Upper lobe of right lung (tissue), 1 donor: ENCODE results near the gene LACTB. TPM values are rescaled to one million over a fixed set of nuclear protein-coding genes. Genes with fewer than 3 reads are reported as not detected.
A peak's percentile ranks its signal among the peaks of the same experiment; 100 is the strongest.

ENCODE experiments used
- ATAC-seq: fragments of 200-7000 bp; cut with Tn5 transposase; one replicate; pipeline ENCODE4 v1.9.1; 2020; ENCODE audit warnings: mild to moderate bottlenecking, moderate library complexity
- DNase-seq: peaks from one replicate; pipeline ENCODE4 v3.0.0-alpha.2; 2020
- H3K27ac ChIP-seq: fragments of 200-600 bp; one replicate; pipeline ENCODE4 v1.8.0; 2022
- H3K27me3 ChIP-seq: fragments of 200-600 bp; one replicate; pipeline ENCODE4 v1.8.0; 2022; ENCODE audit warnings: mild to moderate bottlenecking
- H3K36me3 ChIP-seq: fragments of 200-600 bp; one replicate; pipeline ENCODE4 v1.8.0; 2022
- H3K4me1 ChIP-seq: fragments of 200-600 bp; one replicate; pipeline ENCODE4 v1.8.0; 2022
- H3K4me3 ChIP-seq: fragments of 200-600 bp; one replicate; pipeline ENCODE4 v1.8.0; 2022; ENCODE audit warnings: mild to moderate bottlenecking
- H3K9me3 ChIP-seq: fragments of 200-600 bp; one replicate; pipeline ENCODE4 v1.8.0; 2022
- intact Hi-C: fragments of 100-400 bp; cut with DNase I; formaldehyde crosslinking; loops from one replicate; pipeline ENCODE4 v1.11.0; 2022
- total RNA-seq: library from RNA; stranded (reverse); fragmentation: NEBNext Ultra II Directional; extraction: Animal tissue kit (Norgen Biotek cat#: 25700); gene quantifications from one replicate; pipeline ENCODE4 v1.2.1, GENCODE V29; 2021
- TF ChIP-seq, protein P1 (sequence below): fragments of 200-600 bp; IDR thresholded peaks from one replicate; pipeline ENCODE4 v1.8.0; 2022; ENCODE audit warnings: antibody characterized with exemption
- donor health status: DM: no; HTN: yes; CAD: no; lungs with severe emphysema.

LACTB gene
- total RNA-seq, 1 donor from 2014 or later, result 24.8 TPM

DNA sequence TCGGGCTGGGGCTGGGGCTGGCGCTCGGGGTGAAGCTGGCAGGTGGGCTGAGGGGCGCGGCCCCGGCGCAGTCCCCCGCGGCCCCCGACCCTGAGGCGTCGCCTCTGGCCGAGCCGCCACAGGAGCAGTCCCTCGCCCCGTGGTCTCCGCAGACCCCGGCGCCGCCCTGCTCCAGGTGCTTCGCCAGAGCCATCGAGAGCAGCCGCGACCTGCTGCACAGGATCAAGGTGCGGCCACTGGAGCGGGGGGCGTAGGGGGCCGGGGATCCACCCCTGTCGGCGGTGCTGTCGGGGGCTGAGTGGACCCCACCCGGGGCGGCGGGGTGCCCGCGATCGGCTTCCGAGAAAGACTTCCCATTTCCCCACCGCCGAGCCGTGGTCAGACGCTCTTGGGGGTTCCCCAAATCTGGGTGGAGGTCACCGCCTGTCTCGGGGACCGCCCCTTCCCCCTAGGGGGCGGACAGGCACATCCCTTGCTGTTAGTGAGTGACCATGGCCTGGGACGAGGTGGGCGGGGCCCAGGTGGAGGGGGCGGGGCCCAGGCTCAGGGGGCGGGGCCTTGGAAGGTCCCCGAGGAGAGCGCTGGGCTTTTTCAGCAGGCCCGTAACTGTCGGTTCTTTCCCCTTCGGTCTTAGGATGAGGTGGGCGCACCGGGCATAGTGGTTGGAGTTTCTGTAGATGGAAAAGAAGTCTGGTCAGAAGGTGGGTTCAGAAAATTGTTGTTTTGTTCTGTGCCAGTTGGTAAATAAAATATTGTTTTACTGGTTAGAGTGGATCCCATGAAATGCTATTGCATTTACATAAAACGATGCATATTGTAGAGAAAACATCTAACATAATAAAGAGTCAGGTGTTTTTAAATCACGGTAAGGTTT is 578 bp downstream of the LACTB start:
- Histone ChIP-seq H3K36me3 (peaks cover 19% of the 10 kb centered on the region), H3K9me3 (no peaks in the 10 kb centered on the region), H3K4me3 (peak overlapping the region; percentile 98), H3K27ac (peak overlapping the region; percentile 96), H3K27me3 (no peaks in the 10 kb centered on the region), H3K4me1 (peaks cover 4% of the 10 kb centered on the region)
- TF ChIP-seq, protein P1, sequence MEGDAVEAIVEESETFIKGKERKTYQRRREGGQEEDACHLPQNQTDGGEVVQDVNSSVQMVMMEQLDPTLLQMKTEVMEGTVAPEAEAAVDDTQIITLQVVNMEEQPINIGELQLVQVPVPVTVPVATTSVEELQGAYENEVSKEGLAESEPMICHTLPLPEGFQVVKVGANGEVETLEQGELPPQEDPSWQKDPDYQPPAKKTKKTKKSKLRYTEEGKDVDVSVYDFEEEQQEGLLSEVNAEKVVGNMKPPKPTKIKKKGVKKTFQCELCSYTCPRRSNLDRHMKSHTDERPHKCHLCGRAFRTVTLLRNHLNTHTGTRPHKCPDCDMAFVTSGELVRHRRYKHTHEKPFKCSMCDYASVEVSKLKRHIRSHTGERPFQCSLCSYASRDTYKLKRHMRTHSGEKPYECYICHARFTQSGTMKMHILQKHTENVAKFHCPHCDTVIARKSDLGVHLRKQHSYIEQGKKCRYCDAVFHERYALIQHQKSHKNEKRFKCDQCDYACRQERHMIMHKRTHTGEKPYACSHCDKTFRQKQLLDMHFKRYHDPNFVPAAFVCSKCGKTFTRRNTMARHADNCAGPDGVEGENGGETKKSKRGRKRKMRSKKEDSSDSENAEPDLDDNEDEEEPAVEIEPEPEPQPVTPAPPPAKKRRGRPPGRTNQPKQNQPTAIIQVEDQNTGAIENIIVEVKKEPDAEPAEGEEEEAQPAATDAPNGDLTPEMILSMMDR, result peak; percentile 35
- peak; percentile 99 for ATAC-seq
- DNase-seq, result peak; percentile 94
- intact Hi-C loops, result no loop called here

DNA sequence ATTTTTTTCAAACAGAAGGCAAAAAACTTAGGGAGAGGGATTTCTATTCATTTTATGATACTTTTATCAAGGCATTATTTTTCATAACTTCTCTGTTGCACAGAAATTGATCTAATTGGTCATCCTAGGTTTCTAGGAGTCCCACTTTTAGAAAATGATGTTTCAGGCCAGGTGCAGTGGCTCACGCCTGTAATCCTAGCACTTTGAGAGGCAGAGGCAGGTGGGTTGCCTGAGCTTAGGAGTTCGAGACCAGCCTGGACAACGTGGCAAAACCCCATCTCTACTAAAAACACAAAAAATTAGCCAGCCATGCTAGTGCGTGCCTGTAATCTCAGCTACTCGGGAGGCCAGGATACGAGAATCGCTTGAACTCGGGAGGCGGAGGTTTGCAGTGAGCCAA is 2.8 kb downstream of the LACTB start:
- Histone ChIP-seq H3K4me3 (no peak overlapping the region), H3K27me3 (no peaks in the 10 kb centered on the region), H3K9me3 (no peaks in the 10 kb centered on the region), H3K4me1 (peaks cover 4% of the 10 kb centered on the region), H3K36me3 (peaks cover 40% of the 10 kb centered on the region), H3K27ac (no peak overlapping the region)
- TF ChIP-seq, protein P1, result no peak
- ATAC-seq (no peak), DNase-seq (no peak)
- intact Hi-C loops, result no loop called here

DNA sequence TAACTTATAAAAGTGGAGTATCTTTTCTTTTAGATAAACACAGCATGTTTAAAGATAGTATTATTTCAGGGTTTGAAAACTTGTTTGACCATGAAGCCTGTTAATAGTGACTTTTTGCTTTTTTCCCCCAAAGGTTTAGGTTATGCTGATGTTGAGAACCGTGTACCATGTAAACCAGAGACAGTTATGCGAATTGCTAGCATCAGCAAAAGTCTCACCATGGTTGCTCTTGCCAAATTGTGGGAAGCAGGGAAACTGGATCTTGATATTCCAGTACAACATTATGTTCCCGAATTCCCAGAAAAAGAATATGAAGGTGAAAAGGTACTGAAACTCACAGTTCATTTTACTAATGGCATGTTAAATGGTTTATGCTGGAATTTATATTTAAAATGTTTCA is 5.1 kb downstream of the LACTB start:
- H3K4me1 ChIP-seq, result no peaks in the 10 kb centered on the region
- no peak for ATAC-seq
- intact Hi-C loops, result no loop called here
- no peak for DNase-seq
- no peaks in the 10 kb centered on the region for H3K9me3 ChIP-seq
- no peak overlapping the region for H3K27ac ChIP-seq
- peaks cover 61% of the 10 kb centered on the region for H3K36me3 ChIP-seq
- TF ChIP-seq, protein P1, result no peak
- no peaks in the 10 kb centered on the region for H3K27me3 ChIP-seq
- H3K4me3 ChIP-seq, result no peak overlapping the region

DNA sequence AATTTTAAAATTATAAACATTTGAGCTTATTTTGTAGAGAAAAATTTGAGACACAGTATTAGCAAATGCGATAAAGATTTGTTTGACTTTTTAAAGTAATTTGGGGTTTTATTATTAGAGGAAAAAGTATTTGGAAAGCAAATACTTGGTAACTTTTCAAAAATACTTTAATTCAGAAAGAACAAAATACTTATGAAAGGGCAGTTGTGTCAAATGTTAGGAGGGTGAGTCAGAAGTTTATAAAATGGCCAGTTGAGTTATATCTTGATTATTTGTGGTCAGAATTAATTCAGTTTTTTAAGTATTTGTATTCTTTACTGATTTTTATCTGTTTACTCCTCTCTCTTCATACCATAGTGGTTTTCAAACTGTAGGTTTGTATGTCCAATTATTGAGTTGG is 12.1 kb downstream of the LACTB start:
- Histone ChIP-seq H3K27me3 (no peaks in the 10 kb centered on the region), H3K36me3 (peaks cover 27% of the 10 kb centered on the region), H3K4me1 (peaks cover 15% of the 10 kb centered on the region), H3K9me3 (no peaks in the 10 kb centered on the region), H3K4me3 (no peak overlapping the region), H3K27ac (no peak overlapping the region)
- no peak for ATAC-seq
- DNase-seq, result no peak
- TF ChIP-seq, protein P1, result no peak
- intact Hi-C loops, result no loop called here

DNA sequence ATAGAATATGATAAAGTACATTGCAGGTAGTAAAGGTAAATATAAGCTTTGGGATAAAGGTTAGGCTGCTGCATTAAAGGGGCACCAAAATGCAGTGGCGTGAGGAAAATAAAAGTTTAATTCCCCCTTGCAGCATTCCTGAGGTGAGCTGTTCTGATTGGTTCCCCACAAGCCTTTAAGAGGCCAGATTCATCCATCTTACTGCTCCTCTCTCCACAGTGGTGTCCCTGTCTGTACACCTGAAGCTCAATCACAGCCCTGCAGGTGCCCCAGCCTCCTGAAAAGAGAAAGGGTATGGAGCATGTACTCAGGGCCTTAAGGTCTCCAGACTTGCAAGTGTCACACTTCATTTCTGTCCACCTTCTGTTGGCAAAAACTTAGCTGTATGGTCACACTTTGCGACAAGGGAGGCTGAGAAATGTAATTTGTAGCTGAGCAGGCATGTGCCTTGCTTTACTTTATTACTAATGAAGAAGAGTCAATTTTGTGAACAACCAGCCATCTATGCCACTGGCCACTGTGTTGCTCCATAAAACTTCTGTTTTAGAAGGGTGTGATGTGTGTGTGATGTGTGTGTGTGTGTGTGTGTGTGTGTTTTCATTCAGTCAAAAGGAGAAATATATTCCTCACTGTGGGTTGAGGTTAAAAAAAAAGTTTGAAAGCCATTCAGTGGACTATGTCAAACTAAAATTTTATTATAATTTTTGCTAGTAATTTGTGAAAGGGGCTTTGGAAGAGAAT is 12.8 kb downstream of the LACTB start:
- TF ChIP-seq, protein P1, result no peak
- no peak for DNase-seq
- peak; percentile 47 for ATAC-seq
- peak overlapping the region; percentile 75 for H3K27ac ChIP-seq
- no peak overlapping the region for H3K4me3 ChIP-seq
- intact Hi-C loops, result no loop called here
- H3K9me3 ChIP-seq, result no peaks in the 10 kb centered on the region
- peaks cover 15% of the 10 kb centered on the region for H3K4me1 ChIP-seq
- H3K27me3 ChIP-seq, result no peaks in the 10 kb centered on the region
- peaks cover 21% of the 10 kb centered on the region for H3K36me3 ChIP-seq
